ENCODE results near the gene GLUD1.

DNA sequence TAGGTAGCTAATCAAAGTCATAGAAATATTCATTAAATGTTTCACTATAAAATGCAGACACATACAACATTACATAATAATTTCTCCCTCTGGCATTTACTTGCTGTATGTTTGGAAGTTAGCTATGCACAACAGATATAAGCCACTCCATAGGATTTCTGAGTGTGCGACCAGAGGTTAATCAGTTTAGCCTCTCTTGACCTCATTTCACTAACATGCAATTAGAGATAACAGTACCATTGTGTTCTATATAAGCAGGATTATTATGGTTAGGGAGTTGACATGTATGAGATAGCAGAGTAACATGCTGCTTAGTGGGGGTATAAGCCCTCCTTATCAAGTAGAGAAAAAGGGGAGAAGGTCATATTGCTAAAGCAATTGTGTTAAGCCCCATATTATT, 26.4 kb downstream of the GLUD1 start:
- TF ChIP-seq, protein P1, sequence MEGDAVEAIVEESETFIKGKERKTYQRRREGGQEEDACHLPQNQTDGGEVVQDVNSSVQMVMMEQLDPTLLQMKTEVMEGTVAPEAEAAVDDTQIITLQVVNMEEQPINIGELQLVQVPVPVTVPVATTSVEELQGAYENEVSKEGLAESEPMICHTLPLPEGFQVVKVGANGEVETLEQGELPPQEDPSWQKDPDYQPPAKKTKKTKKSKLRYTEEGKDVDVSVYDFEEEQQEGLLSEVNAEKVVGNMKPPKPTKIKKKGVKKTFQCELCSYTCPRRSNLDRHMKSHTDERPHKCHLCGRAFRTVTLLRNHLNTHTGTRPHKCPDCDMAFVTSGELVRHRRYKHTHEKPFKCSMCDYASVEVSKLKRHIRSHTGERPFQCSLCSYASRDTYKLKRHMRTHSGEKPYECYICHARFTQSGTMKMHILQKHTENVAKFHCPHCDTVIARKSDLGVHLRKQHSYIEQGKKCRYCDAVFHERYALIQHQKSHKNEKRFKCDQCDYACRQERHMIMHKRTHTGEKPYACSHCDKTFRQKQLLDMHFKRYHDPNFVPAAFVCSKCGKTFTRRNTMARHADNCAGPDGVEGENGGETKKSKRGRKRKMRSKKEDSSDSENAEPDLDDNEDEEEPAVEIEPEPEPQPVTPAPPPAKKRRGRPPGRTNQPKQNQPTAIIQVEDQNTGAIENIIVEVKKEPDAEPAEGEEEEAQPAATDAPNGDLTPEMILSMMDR (IDR thresholded peaks at IDR 0.05), result no peak
- no peak for TF ChIP-seq POLR2AphosphoS5 (IDR thresholded peaks at IDR 0.05)
- TF ChIP-seq POLR2A (IDR thresholded peaks at IDR 0.05), result no peak
